Stimulated activated CD4-positive, alpha-beta T cell treated with anti-CD3 and anti-CD28 coated beads, TNF-alpha, amount 100 ng/mL, for 4 hours (primary cell): ENCODE data around the gene STMND1.

Experiments
- DNase-seq, 3 experiments: peaks; one replicate each; pipeline ENCODE4 v3.0.0-alpha.2; 2020; ENCODE audit warnings: low read depth in 3 of 3

Gene STMND1

GRCh38 chr6:17161076-17161475, 59.2 kb downstream of the STMND1 start:
- DNase-seq, result no peak

GRCh38 chr6:17165383-17165782, 63.5 kb downstream of the STMND1 start:
- DNase-seq, result no peak

- no peak for DNase-seq
These were observed 65.6 kb downstream of the STMND1 start for GRCh38 chr6:17167327-17167979.

DNA sequence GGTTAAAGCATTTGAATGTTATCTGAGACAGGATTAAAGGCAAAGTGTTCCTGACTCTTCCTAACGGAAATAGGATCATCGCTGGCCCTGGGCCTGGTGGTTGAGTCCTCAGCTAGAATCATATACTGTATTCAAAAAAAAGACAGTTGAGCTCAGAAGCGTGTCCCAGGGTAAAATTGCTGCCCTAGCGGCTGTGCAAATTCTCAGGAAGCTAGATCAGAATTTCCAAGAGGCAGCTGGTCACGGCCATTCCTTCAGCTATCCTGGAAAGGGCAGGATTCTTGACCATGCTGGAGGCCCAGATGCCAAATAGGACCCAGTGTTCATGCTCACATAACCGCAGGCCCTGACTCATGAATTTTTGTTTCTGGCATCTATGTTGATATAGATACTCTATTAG, 67.4 kb downstream of the STMND1 start:
- DNase-seq, result no peak

DNA sequence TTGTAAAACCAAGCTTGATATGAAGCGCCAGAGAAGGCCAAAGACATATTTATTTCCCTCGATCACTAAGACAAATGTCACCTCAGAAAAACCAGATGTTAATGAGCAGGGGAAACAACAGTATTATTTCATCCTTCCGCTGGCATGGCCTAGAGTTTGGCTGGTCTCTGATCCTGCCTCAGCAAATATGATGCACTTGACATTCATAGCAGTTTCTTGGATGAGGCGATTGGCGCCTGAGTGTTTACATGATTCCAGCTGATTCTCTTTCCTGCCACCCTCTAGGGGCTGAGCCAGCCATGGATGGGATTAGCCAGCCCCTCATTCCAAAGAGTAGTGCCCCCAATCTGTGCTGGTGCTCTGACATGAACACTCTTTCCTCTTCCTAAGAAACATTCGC, 67.9 kb downstream of the STMND1 start:
- no peak for DNase-seq

DNA sequence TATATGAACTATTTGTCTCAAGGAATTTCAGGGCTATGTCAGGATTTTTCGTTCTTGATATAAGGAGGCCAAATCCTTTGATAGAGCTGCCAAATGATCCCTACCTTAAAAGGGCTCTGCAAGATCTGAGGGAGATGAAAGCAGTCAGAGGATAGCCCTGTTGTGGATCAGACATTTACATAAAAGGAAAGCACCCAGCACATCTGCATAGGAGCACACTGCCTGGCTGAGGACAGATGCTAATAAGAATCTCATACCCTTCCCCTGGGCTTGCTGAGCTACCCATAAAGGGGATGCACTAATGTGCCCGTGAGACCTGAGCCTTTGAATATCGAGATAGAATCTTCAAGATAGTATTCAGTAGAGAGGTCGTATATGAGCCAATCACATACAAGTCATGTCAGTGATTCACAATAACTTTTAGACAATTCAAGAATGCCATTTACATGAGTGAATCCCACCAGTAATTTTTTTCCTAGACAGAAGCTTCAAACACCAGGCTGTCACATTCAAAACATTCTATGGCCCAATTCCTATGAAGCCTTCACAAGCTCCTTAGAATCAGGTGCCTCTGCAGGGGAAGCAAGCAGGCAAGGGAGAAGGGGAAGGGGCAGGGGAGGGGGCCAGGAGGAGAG, 71.1 kb downstream of the STMND1 start:
- no peak for DNase-seq

DNA sequence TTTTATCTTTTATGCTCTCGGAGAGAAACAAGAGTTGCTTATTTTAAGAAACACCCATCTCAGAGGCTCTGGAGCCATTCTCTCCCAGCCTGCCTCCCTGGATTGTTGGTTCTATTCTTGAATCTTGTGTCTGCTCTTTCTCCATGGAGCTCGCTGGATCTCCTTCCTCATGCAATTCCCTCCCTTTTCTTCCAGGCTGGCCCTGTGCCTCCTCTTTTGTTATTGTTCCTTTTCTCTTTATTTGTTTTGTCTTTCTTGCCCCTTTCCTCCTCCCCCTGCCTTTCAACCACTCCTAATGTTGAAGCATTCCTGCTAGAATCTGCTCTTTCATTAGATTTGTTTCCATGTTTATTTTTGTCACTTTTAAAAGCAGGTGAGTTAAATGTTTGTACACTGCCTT, 76.5 kb downstream of the STMND1 start:
- DNase-seq, result no peak

DNA sequence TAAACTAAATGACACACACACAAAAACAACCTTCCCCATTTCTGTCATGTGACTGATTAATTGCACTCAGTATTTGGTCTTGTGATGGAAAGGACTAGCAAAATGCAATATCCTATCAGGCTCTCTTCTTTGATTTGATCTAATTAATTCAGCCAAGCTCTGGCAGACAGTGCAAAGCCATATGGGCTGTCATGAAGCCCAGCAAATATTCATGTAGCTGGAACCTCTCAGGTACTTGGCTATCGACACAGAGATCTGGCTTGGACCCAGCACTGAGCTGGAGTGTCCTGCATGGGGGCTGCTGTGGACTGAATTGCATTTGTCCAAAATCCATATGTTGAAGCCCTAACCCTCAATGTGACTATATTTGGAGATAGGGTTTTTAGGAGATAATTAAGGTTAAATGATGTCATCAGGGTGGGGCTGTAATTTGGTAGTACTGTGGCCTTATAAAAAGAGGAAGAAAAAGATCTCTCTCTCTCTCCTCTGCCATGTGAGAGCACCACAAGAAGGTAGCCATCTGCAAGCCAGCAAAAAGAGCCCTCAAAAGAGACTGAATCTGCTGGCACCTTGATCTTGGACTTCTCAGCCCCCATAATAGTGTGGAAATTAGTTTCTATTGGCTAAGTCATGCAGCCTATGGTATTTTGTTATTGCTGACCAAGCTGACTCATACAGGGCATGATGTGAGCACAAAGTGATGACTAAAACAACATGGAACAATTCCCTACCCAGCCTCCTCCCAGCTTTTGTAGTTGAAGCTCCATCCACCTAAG, 77.1 kb downstream of the STMND1 start:
- no peak for DNase-seq

DNA sequence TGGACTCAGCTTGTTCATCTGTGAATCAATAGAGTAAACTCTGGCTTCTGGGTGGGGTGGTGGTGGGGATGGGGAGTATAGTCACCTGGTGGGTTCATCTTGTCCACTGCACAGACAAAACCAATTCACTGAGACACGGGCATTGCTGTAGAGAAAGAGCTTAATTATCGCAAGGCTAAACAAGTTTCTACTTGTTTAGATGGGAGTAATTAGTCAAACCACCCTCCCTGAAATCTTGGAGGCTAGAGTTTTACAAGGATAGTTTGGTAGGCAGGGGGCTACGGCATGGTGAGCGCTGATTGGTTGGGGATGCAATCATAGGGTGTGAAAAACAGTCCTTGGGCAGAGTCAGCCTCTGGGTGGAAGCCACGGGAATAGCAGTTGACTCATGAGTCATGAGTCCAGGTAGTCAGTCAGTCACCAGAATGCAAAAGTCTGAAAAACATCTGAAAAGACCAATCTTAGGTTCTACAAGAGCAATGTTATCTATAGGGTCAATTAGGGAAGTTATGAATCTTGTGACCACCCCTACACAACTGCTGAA, 77.8 kb downstream of the STMND1 start:
- no peak for DNase-seq
